Midbrain (tissue), 1 donor: ENCODE measurements around the gene BIRC3.

ENCODE experiments used
- DNase-seq: peaks from one replicate; lab custom pipeline; 2025; lab: John Stamatoyannopoulos, UW

Gene BIRC3

GRCh38 chr11:102375720-102376399, 58.6 kb downstream of the BIRC3 start:
- no peak for DNase-seq

- no peak for DNase-seq
These were observed 60.6 kb downstream of the BIRC3 start for GRCh38 chr11:102377891-102378290.

- no peak for DNase-seq
These were observed 61.5 kb downstream of the BIRC3 start for GRCh38 chr11:102378818-102379217.

- DNase-seq, result no peak
These were observed 65.1 kb downstream of the BIRC3 start for GRCh38 chr11:102382384-102382783.

- no peak for DNase-seq
These were observed 66.6 kb downstream of the BIRC3 start for GRCh38 chr11:102383839-102384238.

GRCh38 chr11:102384419-102385079, 67.3 kb downstream of the BIRC3 start:
- no peak for DNase-seq

GRCh38 chr11:102385085-102386007, 68.1 kb downstream of the BIRC3 start:
- no peak for DNase-seq

- DNase-seq, result no peak
These were observed 69.0 kb downstream of the BIRC3 start for GRCh38 chr11:102386136-102386734.

GRCh38 chr11:102387043-102387781, 69.9 kb downstream of the BIRC3 start:
- no peak for DNase-seq
